Measurements from ENCODE around the gene GRIK3. TPM values are rescaled to one million over a fixed set of nuclear protein-coding genes. Genes with fewer than 3 reads are reported as not detected.

GRIK3 gene
- total RNA-seq, 4 donors from 2014 or later, result 0.13 to 0.42 (median 0.15) TPM; not detected in 1

DNA sequence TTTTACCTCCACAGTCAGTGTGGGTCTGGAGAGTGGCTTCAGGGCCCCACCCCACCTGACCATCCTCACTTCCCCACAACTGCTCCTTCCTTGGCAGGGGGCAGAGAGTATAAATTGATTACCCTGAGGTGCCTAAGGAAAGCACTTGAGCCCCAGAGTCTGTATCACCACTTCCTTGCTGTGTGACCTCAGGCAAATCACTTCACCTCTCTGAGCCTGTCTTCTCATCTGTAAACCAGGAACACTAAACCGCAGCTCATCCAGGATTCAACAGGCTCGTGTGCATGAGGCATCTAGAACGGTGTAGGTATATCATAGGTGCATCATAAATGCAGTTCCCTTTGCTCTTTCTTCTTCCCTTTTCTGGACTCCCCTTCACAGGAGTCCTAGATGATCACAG is 43.4 kb downstream of the GRIK3 start:
- H3K27ac ChIP-seq, result no peak overlapping the region
- no peak for DNase-seq
- TF ChIP-seq POLR2A (IDR thresholded peaks at IDR 0.05), result no peak
- TF ChIP-seq, protein P1, sequence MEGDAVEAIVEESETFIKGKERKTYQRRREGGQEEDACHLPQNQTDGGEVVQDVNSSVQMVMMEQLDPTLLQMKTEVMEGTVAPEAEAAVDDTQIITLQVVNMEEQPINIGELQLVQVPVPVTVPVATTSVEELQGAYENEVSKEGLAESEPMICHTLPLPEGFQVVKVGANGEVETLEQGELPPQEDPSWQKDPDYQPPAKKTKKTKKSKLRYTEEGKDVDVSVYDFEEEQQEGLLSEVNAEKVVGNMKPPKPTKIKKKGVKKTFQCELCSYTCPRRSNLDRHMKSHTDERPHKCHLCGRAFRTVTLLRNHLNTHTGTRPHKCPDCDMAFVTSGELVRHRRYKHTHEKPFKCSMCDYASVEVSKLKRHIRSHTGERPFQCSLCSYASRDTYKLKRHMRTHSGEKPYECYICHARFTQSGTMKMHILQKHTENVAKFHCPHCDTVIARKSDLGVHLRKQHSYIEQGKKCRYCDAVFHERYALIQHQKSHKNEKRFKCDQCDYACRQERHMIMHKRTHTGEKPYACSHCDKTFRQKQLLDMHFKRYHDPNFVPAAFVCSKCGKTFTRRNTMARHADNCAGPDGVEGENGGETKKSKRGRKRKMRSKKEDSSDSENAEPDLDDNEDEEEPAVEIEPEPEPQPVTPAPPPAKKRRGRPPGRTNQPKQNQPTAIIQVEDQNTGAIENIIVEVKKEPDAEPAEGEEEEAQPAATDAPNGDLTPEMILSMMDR (IDR thresholded peaks at IDR 0.05), result no peak
- H3K27me3 ChIP-seq, result no peaks in the 10 kb centered on the region
- no peaks in the 10 kb centered on the region for H3K9me3 ChIP-seq
- no peaks in the 10 kb centered on the region for H3K36me3 ChIP-seq
- no peak overlapping the region for H3K4me3 ChIP-seq (replicated peaks in 1 of 3)
- no peaks in the 10 kb centered on the region for H3K4me1 ChIP-seq
- intact Hi-C loops (cut with DNase I), result no loop called here
- 85 to 88% methylated on average over 3 of the region's 3 CpGs for WGBS, 2 donors

DNA sequence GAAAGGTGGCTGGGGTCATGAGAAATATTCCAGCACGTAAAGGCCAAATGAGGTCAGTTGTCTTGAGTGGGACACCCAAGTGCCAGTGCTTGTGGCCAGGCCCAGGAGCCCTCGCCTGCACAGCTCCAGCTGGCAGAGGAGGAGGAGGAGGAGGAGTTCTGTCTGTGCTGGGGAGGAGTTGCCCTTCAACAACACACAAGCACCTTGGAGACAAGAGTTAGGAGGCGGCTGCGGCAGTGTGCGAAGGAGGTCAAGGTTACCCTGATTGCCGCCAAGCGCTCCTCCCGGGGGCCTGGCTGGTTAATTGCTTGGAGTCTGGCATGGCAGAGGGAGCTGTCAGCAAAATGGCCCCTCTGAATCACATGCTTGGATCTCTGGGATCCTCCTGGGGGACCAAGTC is 45.1 kb downstream of the GRIK3 start:
- H3K4me1 ChIP-seq, result no peaks in the 10 kb centered on the region
- H3K9me3 ChIP-seq, result no peaks in the 10 kb centered on the region
- H3K4me3 ChIP-seq (replicated peaks in 1 of 3), result no peak overlapping the region
- TF ChIP-seq, protein P1 (IDR thresholded peaks at IDR 0.05), result no peak
- TF ChIP-seq POLR2A (IDR thresholded peaks at IDR 0.05), result no peak
- H3K36me3 ChIP-seq, result no peaks in the 10 kb centered on the region
- DNase-seq, result peak in 1 of 2 donors; percentile 11
- WGBS, 2 donors, result 61 to 71% methylated on average over 8 of the region's 8 CpGs
- no peak overlapping the region for H3K27ac ChIP-seq
- H3K27me3 ChIP-seq, result no peaks in the 10 kb centered on the region
- intact Hi-C loops (cut with DNase I), result no loop called here

DNA sequence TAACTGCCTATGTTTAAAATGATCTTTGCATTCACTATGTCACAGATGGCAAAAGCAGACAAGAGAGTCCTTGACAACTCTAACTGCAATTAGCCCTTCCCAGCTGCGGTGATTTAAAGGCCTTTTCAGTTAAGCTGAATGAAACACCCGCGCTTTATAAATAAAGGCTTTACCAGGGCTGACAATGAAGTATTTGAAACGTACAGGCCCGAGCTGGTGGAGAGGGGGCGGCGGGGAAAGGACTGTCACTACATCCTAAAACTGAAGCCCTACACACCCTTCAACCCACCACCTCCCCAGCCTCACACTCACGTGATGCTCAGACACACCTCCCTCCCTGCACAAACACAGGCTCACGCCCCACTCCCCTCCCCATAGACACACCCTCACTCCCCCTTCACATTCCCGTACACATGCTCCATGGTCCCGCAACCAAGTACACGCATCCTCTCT is 45.5 kb downstream of the GRIK3 start:
- intact Hi-C loops (cut with DNase I), result no loop called here
- Histone ChIP-seq H3K4me1 (no peaks in the 10 kb centered on the region), H3K27me3 (no peaks in the 10 kb centered on the region), H3K4me3 (replicated peaks in 1 of 3) (no peak overlapping the region), H3K27ac (no peak overlapping the region), H3K36me3 (no peaks in the 10 kb centered on the region), H3K9me3 (no peaks in the 10 kb centered on the region)
- TF ChIP-seq POLR2A (IDR thresholded peaks at IDR 0.05), result no peak
- TF ChIP-seq, protein P1 (IDR thresholded peaks at IDR 0.05), result no peak
- 59 to 64% methylated on average over 12 of the region's 12 CpGs for WGBS, 2 donors
- no peak for DNase-seq

DNA sequence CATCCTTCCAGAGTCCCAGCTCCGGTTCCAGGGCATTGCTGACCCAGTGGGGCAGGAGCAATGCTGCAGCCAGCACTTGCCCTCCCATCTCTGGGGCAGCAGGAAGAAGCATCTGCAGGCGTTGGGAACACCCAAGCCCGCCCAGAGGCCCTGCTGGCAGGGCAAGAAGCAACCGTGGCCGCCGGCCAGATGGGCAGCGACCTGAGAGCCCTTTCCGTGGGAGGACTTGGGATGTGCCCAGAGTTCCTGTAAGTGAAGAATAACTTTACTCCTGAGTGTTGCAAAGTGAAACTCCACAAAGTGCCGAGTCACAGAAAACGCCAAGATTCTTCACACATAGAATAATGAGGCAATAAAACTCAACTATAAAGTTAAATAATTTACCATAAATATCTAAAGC is 46.0 kb downstream of the GRIK3 start:
- WGBS, 2 donors, result 49 to 57% methylated on average over 8 to 10 of the region's 10 CpGs
- TF ChIP-seq, protein P1 (IDR thresholded peaks at IDR 0.05), result no peak
- TF ChIP-seq POLR2A (IDR thresholded peaks at IDR 0.05), result no peak
- no peaks in the 10 kb centered on the region for H3K4me1 ChIP-seq

DNA sequence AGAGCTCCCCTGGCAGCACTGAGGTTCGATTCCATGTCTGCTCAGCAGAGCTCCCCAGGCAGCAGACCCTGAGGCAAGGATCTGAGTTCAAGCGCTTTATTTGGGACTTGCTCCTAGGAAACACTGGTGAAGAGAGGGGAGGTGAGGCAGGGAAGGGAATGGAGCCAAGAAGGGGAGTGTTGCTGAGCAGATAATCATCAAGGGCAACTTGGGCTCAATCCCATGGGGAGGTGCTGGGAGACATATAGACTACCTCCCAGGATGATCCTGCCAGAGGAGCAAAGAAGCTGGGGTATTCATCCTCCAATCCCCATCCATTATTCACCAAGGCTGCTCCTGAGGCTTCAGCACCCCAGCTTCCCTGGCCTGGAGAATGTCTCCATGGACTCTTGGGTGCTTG is 47.0 kb downstream of the GRIK3 start:
- Histone ChIP-seq H3K4me1 (no peaks in the 10 kb centered on the region), H3K4me3 (replicated peaks in 1 of 3) (no peak overlapping the region), H3K9me3 (no peaks in the 10 kb centered on the region), H3K27me3 (no peaks in the 10 kb centered on the region), H3K27ac (no peak overlapping the region), H3K36me3 (no peaks in the 10 kb centered on the region)
- TF ChIP-seq POLR2A (IDR thresholded peaks at IDR 0.05), result no peak
- TF ChIP-seq, protein P1 (IDR thresholded peaks at IDR 0.05), result no peak
- WGBS, 2 donors, result 71% methylated on average over 2 of the region's 2 CpGs; no CpG with 5 or more reads in 1 of the 2 donors
- no peak for DNase-seq
- intact Hi-C loops (cut with DNase I), result no loop called here

More for the DNA sequence above, 46.0 kb downstream of the GRIK3 start:
- Histone ChIP-seq H3K36me3 (no peaks in the 10 kb centered on the region), H3K27ac (no peak overlapping the region), H3K27me3 (no peaks in the 10 kb centered on the region), H3K9me3 (no peaks in the 10 kb centered on the region), H3K4me3 (replicated peaks in 1 of 3) (no peak overlapping the region)
- intact Hi-C loops (cut with DNase I), result no loop called here
- peak; percentile 17 to 38 for DNase-seq
